Liver (tissue), 9 donors: Measurements from ENCODE around the gene RPS6KA4. TPM values are rescaled to one million over a fixed set of nuclear protein-coding genes. Genes with fewer than 3 reads are reported as not detected.

Source experiments
- DNase-seq: peaks from one replicate; pipeline ENCODE4 v3.0.0-alpha.2; 2017; ENCODE audit warnings: low spot score
- H3K27ac ChIP-seq, 2 donors: one replicate each; pipeline ENCODE4 v1.7.0; 2013; ENCODE audit warnings: inconsistent platforms in 2 of 2, low read length in 2 of 2, control low read depth in 1 of 2, low read depth in 1 of 2, mild to moderate bottlenecking in 1 of 2
- H3K27me3 ChIP-seq, 4 donors: one replicate each; pipeline versions ENCODE4 v1.6.1 to v1.7.0; 2013; ENCODE audit warnings: low read length in 3 of 4, inconsistent platforms in 1 of 4, mild to moderate bottlenecking in 1 of 4, moderate library complexity in 1 of 4; ENCODE audit not compliant: control insufficient read depth in 4 of 4, insufficient read depth in 4 of 4
- H3K36me3 ChIP-seq, 4 donors: one replicate each; pipeline versions ENCODE4 v1.6.1 to v1.7.0; 2013; ENCODE audit warnings: low read length in 3 of 4, mild to moderate bottlenecking in 3 of 4, low read depth in 1 of 4, moderate library complexity in 1 of 4; ENCODE audit not compliant: control insufficient read depth in 4 of 4, insufficient read depth in 3 of 4
- H3K4me1 ChIP-seq, 4 donors: one replicate each; pipeline versions ENCODE4 v1.6.1 to v1.7.0; 2013; ENCODE audit warnings: low read length in 3 of 4, mild to moderate bottlenecking in 3 of 4, moderate library complexity in 1 of 4; ENCODE audit not compliant: control insufficient read depth in 4 of 4, insufficient read depth in 4 of 4
- H3K4me3 ChIP-seq, 3 donors: one replicate each; pipeline versions ENCODE4 v1.6.1 to v1.7.0; 2013; ENCODE audit warnings: low read length in 3 of 3, control low read depth in 1 of 3, low read depth in 1 of 3, mild to moderate bottlenecking in 1 of 3
- H3K9ac ChIP-seq, 2 donors: one replicate each; pipeline ENCODE4 v1.7.0; 2013; ENCODE audit warnings: low read length in 2 of 2, mild to moderate bottlenecking in 2 of 2, moderate library complexity in 2 of 2, control low read depth in 1 of 2, low read depth in 1 of 2
- H3K9me3 ChIP-seq, 4 donors: one replicate each; pipeline versions ENCODE4 v1.6.1 to v1.7.0; 2013; ENCODE audit warnings: low read length in 3 of 4; ENCODE audit not compliant: control insufficient read depth in 4 of 4
- ATF3 ChIP-seq: IDR thresholded peaks from 2 replicates; pipeline ENCODE4 v1.6.1; 2016; ENCODE audit warnings: antibody characterized with exemption
- CTCF ChIP-seq: fragments of 150-350 bp; IDR thresholded peaks from 2 replicates; pipeline ENCODE4 v1.5.1; 2017; ENCODE audit warnings: improper control_type of control experiment, low read depth, low read length; ENCODE audit not compliant: missing input control
- EGR1 ChIP-seq, 2 donors: IDR thresholded peaks; 2 replicates each; pipeline ENCODE4 v1.6.1; 2016 to 2018; ENCODE audit warnings: antibody characterized with exemption in 2 of 2, low read depth in 2 of 2
- FOXA1 ChIP-seq: IDR thresholded peaks from 2 replicates; pipeline ENCODE4 v1.6.1; 2016; ENCODE audit warnings: antibody characterized with exemption
- FOXA2 ChIP-seq: IDR thresholded peaks from 2 replicates; pipeline ENCODE4 v1.6.1; 2016; ENCODE audit warnings: antibody characterized with exemption
- GABPA ChIP-seq, 2 donors: IDR thresholded peaks in 1 of 2; conservative IDR thresholded peaks in 1 of 2; 2 replicates each; pipeline ENCODE4 v1.6.1; 2016; ENCODE audit warnings: antibody characterized with exemption in 2 of 2, mild to moderate bottlenecking in 1 of 2, moderate library complexity in 1 of 2
- HNF4A ChIP-seq, 2 donors: conservative IDR thresholded peaks; 2 replicates each; pipeline ENCODE4 v1.6.1; 2016; ENCODE audit warnings: antibody characterized with exemption in 2 of 2, mild to moderate bottlenecking in 2 of 2
- JUND ChIP-seq, 2 donors: IDR thresholded peaks; 2 replicates each; pipeline ENCODE4 v1.6.1; 2016; ENCODE audit warnings: antibody characterized with exemption in 2 of 2
- MAX ChIP-seq: IDR thresholded peaks from 2 replicates; pipeline ENCODE4 v1.6.1; 2016; ENCODE audit warnings: antibody characterized with exemption
- NR2F2 ChIP-seq: IDR thresholded peaks from 2 replicates; pipeline ENCODE4 v1.6.1; 2016; ENCODE audit warnings: antibody characterized with exemption
- RAD21 ChIP-seq, 2 donors: IDR thresholded peaks; 2 replicates each; pipeline ENCODE4 v1.6.1; 2016; ENCODE audit warnings: antibody characterized with exemption in 2 of 2, mild to moderate bottlenecking in 2 of 2
- RXRA ChIP-seq, 2 donors: IDR thresholded peaks; 2 replicates each; pipeline ENCODE4 v1.6.1; 2017 to 2018; ENCODE audit warnings: antibody characterized with exemption in 2 of 2, mild to moderate bottlenecking in 1 of 2
- SP1 ChIP-seq: IDR thresholded peaks from 2 replicates; pipeline ENCODE4 v1.6.1; 2018; ENCODE audit warnings: antibody characterized with exemption, mild to moderate bottlenecking
- TAF1 ChIP-seq: conservative IDR thresholded peaks from 2 replicates; pipeline ENCODE4 v1.6.1; 2016; ENCODE audit warnings: antibody characterized with exemption, mild to moderate bottlenecking
- YY1 ChIP-seq: IDR thresholded peaks from 2 replicates; pipeline ENCODE4 v1.6.1; 2016; ENCODE audit warnings: antibody characterized with exemption, mild to moderate bottlenecking
- WGBS: extraction: QIAGEN DNeasy Blood & Tissue Kit; methylation state at CpG from one replicate; pipeline ENCODE4 v1.1.7; 2013; 5-methylcytosine and 5-hydroxymethylcytosine counted together
- polyA plus RNA-seq, 2 donors: library from polyadenylated mRNA; stranded (reverse) in 1 of 2; unstranded in 1 of 2; fragments of 200-250 nt in 1 of 2; fragments of >200 nt in 1 of 2; fragmentation: Nextera tagmentation in 1 of 2; extraction: Ambion mirVana in 1 of 2; gene quantifications; one replicate each; pipeline versions ENCODE4 v1.2.1 to v1.2.3, GENCODE V29; 2013 to 2015
- total RNA-seq, 2 donors: library from RNA; depleted of rRNA; stranded (reverse); fragments of >200 nt; gene quantifications; one replicate each; pipeline ENCODE4 v1.2.3, GENCODE V29; 2014
- TF ChIP-seq, protein P1 (sequence below): IDR thresholded peaks from 2 replicates; pipeline ENCODE4 v1.6.1; 2016; ENCODE audit warnings: antibody characterized with exemption, mild to moderate bottlenecking
- TF ChIP-seq, protein P2 (sequence below): IDR thresholded peaks from 2 replicates; pipeline ENCODE4 v1.6.1; 2016; ENCODE audit warnings: antibody characterized with exemption
- donor health status: healthy.
- donor health status: healthy.
- donor health status: healthy.
- donor health status: healthy.
- donor health status: healthy.

RPS6KA4 gene
- total and polyA plus RNA-seq, 4 donors, result 2.0 to 13.5 (median 10.0) TPM

- H3K9ac ChIP-seq, result no peak overlapping the region
- H3K27ac ChIP-seq, result no peak overlapping the region
- H3K36me3 ChIP-seq, result no peaks in the 10 kb centered on the region
- TF ChIP-seq TAF1 (no peak), EGR1 (IDR thresholded peaks at IDR 0.05; ENCODE audit: low read depth in 2 of 2) (no peak), GABPA (IDR thresholded peaks at IDR 0.05 in 1 of 2, conservative IDR thresholded peaks at IDR 0.05 in 1 of 2) (no peak), FOXA2 (no peak), SP1 (no peak), ATF3 (no peak)
- WGBS, result 92% methylated on average over 12 of the region's 12 CpGs
- peaks cover 0 to 6% (median 2%) of the 10 kb centered on the region in 4 donors for H3K4me1 ChIP-seq
- no peaks in the 10 kb centered on the region for H3K27me3 ChIP-seq
- no peaks in the 10 kb centered on the region for H3K9me3 ChIP-seq
- no peak for DNase-seq
- H3K4me3 ChIP-seq, result no peak overlapping the region
These were observed 11.6 kb upstream of the RPS6KA4 start for GRCh38 chr11:64347193-64347867.

- no peaks in the 10 kb centered on the region for H3K27me3 ChIP-seq
- H3K9ac ChIP-seq, result no peak overlapping the region
- H3K27ac ChIP-seq, result no peak overlapping the region
- no peak for DNase-seq
- H3K9me3 ChIP-seq, result no peaks in the 10 kb centered on the region
- 80% methylated on average over 14 of the region's 14 CpGs for WGBS
- peak in 1 of 2 donors; percentile 64 for TF ChIP-seq JUND (IDR thresholded peaks at IDR 0.05)
- no peak for TF ChIP-seq EGR1 (IDR thresholded peaks at IDR 0.05; ENCODE audit: low read depth in 2 of 2)
- no peaks in the 10 kb centered on the region for H3K36me3 ChIP-seq
- peaks cover 0 to 2% (median under 1%) of the 10 kb centered on the region in 4 donors for H3K4me1 ChIP-seq
- no peak overlapping the region for H3K4me3 ChIP-seq
These were observed 10.5 kb upstream of the RPS6KA4 start for GRCh38 chr11:64348383-64349024.

GRCh38 chr11:64349025-64349387 is 10.0 kb upstream of the RPS6KA4 start:
- Histone ChIP-seq H3K27ac (no peak overlapping the region), H3K4me1 (peaks cover 0 to 7% (median 3%) of the 10 kb centered on the region in 4 donors), H3K9me3 (no peaks in the 10 kb centered on the region), H3K36me3 (no peaks in the 10 kb centered on the region), H3K9ac (no peak overlapping the region), H3K4me3 (no peak overlapping the region), H3K27me3 (no peaks in the 10 kb centered on the region)
- 94% methylated on average over 7 of the region's 7 CpGs for WGBS
- no peak for DNase-seq
- TF ChIP-seq FOXA2 (no peak), HNF4A (conservative IDR thresholded peaks at IDR 0.05) (no peak), FOXA1 (no peak), YY1 (no peak), MAX (no peak), SP1 (no peak), ATF3 (no peak), CTCF (no peak), RXRA (IDR thresholded peaks at IDR 0.05) (no peak), RAD21 (IDR thresholded peaks at IDR 0.05) (no peak), JUND (IDR thresholded peaks at IDR 0.05) (no peak), NR2F2 (no peak)
- TF ChIP-seq, protein P1, sequence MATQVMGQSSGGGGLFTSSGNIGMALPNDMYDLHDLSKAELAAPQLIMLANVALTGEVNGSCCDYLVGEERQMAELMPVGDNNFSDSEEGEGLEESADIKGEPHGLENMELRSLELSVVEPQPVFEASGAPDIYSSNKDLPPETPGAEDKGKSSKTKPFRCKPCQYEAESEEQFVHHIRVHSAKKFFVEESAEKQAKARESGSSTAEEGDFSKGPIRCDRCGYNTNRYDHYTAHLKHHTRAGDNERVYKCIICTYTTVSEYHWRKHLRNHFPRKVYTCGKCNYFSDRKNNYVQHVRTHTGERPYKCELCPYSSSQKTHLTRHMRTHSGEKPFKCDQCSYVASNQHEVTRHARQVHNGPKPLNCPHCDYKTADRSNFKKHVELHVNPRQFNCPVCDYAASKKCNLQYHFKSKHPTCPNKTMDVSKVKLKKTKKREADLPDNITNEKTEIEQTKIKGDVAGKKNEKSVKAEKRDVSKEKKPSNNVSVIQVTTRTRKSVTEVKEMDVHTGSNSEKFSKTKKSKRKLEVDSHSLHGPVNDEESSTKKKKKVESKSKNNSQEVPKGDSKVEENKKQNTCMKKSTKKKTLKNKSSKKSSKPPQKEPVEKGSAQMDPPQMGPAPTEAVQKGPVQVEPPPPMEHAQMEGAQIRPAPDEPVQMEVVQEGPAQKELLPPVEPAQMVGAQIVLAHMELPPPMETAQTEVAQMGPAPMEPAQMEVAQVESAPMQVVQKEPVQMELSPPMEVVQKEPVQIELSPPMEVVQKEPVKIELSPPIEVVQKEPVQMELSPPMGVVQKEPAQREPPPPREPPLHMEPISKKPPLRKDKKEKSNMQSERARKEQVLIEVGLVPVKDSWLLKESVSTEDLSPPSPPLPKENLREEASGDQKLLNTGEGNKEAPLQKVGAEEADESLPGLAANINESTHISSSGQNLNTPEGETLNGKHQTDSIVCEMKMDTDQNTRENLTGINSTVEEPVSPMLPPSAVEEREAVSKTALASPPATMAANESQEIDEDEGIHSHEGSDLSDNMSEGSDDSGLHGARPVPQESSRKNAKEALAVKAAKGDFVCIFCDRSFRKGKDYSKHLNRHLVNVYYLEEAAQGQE, result no peak
- TF ChIP-seq, protein P2, sequence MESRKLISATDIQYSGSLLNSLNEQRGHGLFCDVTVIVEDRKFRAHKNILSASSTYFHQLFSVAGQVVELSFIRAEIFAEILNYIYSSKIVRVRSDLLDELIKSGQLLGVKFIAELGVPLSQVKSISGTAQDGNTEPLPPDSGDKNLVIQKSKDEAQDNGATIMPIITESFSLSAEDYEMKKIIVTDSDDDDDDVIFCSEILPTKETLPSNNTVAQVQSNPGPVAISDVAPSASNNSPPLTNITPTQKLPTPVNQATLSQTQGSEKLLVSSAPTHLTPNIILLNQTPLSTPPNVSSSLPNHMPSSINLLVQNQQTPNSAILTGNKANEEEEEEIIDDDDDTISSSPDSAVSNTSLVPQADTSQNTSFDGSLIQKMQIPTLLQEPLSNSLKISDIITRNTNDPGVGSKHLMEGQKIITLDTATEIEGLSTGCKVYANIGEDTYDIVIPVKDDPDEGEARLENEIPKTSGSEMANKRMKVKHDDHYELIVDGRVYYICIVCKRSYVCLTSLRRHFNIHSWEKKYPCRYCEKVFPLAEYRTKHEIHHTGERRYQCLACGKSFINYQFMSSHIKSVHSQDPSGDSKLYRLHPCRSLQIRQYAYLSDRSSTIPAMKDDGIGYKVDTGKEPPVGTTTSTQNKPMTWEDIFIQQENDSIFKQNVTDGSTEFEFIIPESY, result no peak
